Activated CD8-positive, alpha-beta memory T cell treated with anti-CD3 and anti-CD28 coated beads for 48 hours (primary cell): Measurements from ENCODE around the gene GTPBP1.

Experiments
- DNase-seq, 3 experiments: peaks; one replicate each; pipeline ENCODE4 v3.0.0-alpha.2; 2020; ENCODE audit warnings: low read depth in 2 of 3, low spot score in 2 of 3

Gene GTPBP1

DNA sequence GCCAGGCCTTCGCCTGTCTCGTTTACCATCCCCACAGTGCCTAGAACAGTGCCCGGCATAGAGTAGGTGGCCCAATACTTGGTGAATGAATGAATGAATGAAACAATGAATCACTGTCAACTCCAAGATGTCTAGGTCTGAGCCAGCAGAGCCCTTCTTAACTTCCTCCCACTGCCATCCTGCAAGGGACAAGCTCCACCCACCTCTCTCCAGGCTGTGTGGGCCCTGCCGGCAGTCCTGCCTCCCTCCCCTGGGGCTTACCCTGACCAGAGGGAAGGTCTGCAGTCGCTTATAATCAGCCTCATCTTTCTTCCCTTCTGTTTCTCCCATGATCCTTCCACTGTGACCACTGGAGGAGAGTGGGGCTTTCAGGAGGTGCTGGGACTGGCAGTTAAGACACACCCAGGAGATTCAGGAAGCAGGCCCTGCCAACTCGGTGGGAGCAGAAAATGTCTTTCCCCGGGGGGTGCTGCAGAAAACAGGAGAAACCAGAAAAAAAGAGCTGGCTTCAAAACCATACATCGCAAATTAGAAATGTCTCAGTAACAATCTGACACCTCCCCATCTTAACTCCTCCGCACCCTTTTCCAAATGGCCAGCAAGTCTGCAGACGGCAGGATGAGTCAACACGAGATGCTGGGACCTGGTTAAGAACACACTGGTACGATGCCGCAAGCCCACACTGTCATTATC, 76.8 kb downstream of the GTPBP1 start:
- no peak for DNase-seq
